Stimulated activated CD4-positive, alpha-beta T cell treated with anti-CD3 and anti-CD28 coated beads, TNF-alpha, amount 100 ng/mL, for 24 hours (primary cell): ENCODE results near the gene CFLAR.
A peak's percentile ranks its signal among the peaks of the same experiment; 100 is the strongest.
"Not testable (repeated sequence)": the region's sequence is repeated elsewhere in the genome, so short reads cannot be mapped to it uniquely, and the experiment has no call there.

Experiments
- DNase-seq, 3 experiments: peaks; one replicate each; pipeline ENCODE4 v3.0.0-alpha.2; 2020; ENCODE audit warnings: low read depth in 3 of 3

The CFLAR gene

GRCh38 chr2:201116115-201116958, at the start of gene CFLAR:
Gene CFLAR (plus strand): TSS chr2:201116164. CDS start chr2:201129866, 13,702 bp downstream.
- DNase-seq = peak in 2 of 3 experiments; percentile 58 to 84

GRCh38 chr2:201070948-201071478, 45.0 kb upstream of the CFLAR start:
- no peak for DNase-seq

- peak; percentile 84 to 89 (median 85) for DNase-seq
Observed at GRCh38 chr2:201071479-201072200, 44.3 kb upstream of the CFLAR start, which contains the start of the genes HYCC2 and NDUFB3. Gene HYCC2 (minus strand): TSS chr2:201071671. CDS start chr2:201024009, 47,662 bp downstream. Gene NDUFB3 (plus strand): TSS chr2:201072001. CDS start chr2:201078883, 6,882 bp downstream.

GRCh38 chr2:201072201-201072530, 43.8 kb upstream of the CFLAR start:
- no peak for DNase-seq

GRCh38 chr2:201073071-201073470, 42.9 kb upstream of the CFLAR start:
- DNase-seq = no peak

- DNase-seq = no peak
Observed at GRCh38 chr2:201074996-201075395, 41.0 kb upstream of the CFLAR start.

GRCh38 chr2:201084863-201085262, 31.1 kb upstream of the CFLAR start:
- DNase-seq = no peak

GRCh38 chr2:201090574-201090973, 25.4 kb upstream of the CFLAR start:
- DNase-seq = no peak

- DNase-seq = no peak
Observed at GRCh38 chr2:201093573-201093972, 22.4 kb upstream of the CFLAR start.

GRCh38 chr2:201100497-201100896, 15.5 kb upstream of the CFLAR start:
- DNase-seq = no peak

- no peak for DNase-seq
Observed at GRCh38 chr2:201105759-201106158, 10.2 kb upstream of the CFLAR start.

- no peak for DNase-seq
Observed at GRCh38 chr2:201107624-201108023, 8.3 kb upstream of the CFLAR start.

GRCh38 chr2:201108341-201108740, 7.6 kb upstream of the CFLAR start:
- DNase-seq = no peak

GRCh38 chr2:201109186-201109585, 6.8 kb upstream of the CFLAR start:
- DNase-seq = no peak

- no peak for DNase-seq
Observed at GRCh38 chr2:201110615-201111014, 5.3 kb upstream of the CFLAR start.

GRCh38 chr2:201111096-201111495, 4.9 kb upstream of the CFLAR start:
- no peak for DNase-seq

- no peak for DNase-seq
Observed at GRCh38 chr2:201114350-201114749, 1.6 kb upstream of the CFLAR start.

- no peak for DNase-seq
Observed at GRCh38 chr2:201114846-201115245, 1.1 kb upstream of the CFLAR start.

- no peak for DNase-seq
Observed at GRCh38 chr2:201116959-201117734, 1.2 kb downstream of the CFLAR start.

- DNase-seq = not testable (repeated sequence)
Observed at GRCh38 chr2:201117735-201118094, 1.8 kb downstream of the CFLAR start.

- peak; percentile 75 to 87 (median 77) for DNase-seq
Observed at GRCh38 chr2:201118121-201118960, 2.4 kb downstream of the CFLAR start.
